Heart left ventricle (tissue), 13 donors: Measurements from ENCODE around the gene RIPK1.

Experiments used
- CTCF ChIP-seq, 12 donors: fragments of 200-600 bp; sonication (generic) in 4 of 12; IDR thresholded peaks; one replicate each; pipeline versions ENCODE4 v1.5.0 to v1.8.0; 2018 to 2022; ENCODE audit warnings: antibody characterized with exemption in 12 of 12, mild to moderate bottlenecking in 5 of 12
- POLR2A ChIP-seq, 2 donors: fragments of 450-650 bp; IDR thresholded peaks; one replicate each; pipeline ENCODE4 v1.6.1; 2017; ENCODE audit warnings: antibody characterized with exemption in 2 of 2, mild to moderate bottlenecking in 2 of 2, moderate library complexity in 2 of 2
- donor health status: ischemic (EF 13 %, LVEDD 7.1; RV severe dilation, severe dysfunction).
- donor health status: DM: no; HTN: yes; CAD: no.
- donor health status: DM: no; HTN: no; CAD: no.
- donor health status: ischemic (EF 25% LVEDD 6.9; RV normal size, moderate dysfunction).
- donor health status: ischemic (EF 25% LVEDD 5.7; RV mildly dilated, moderate dysfunction).
- donor health status: ischemic (EF 35%, LVEDD 5.7; RV mildly dilated, moderate dysfunction).
- donor health status: nonischemic (EF 11% LVEDD 7.7; RV severe dilation, severe dysfunction).
- donor health status: DM: yes; HTN: yes; CAD: no.
- donor health status: PGD.
- donor health status: ischemic (EF 29% LVEDD 5.4; RV normal size, mild dysfunction).
- donor health status: nonischemic (EF 23%, LVEDD 6.1; RV moderate dilation, normal function).

GRCh38 chr6:3086282-3086946 is 18.1 kb downstream of the RIPK1 start:
- TF ChIP-seq CTCF (IDR thresholded peaks at IDR 0.05) (no peak), POLR2A (IDR thresholded peaks at IDR 0.05) (no peak)
